GM18502 (cell line): Measurements from ENCODE around the gene STIMATE.

Source experiments
- ATAC-seq: cut with Tn5 transposase; IDR thresholded peaks from one replicate; pipeline ENCODE4 v1.9.1; 2021; ENCODE audit warnings: mild to moderate bottlenecking; ENCODE audit not compliant: unreplicated experiment, poor library complexity

STIMATE gene

DNA sequence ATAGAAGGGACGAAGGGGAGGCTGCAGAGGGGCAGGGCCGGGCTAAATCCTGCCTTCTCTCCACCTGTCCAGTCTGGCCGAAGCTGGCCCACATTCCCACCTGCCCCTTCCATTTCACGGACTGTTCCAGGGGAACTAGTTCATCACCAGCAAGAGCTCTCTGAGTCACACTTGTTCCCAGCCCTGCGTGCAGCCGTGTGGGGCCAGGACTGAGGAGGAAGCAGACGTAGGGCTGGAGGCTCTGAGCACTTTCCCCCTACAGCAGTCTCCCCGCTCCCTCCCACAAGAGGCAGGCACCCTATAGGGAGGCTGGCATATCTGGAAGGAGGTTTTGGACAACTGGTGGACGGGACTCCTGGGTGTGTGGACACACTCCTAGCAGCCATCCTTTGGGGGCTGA, 69.9 kb downstream of the STIMATE start:
- ATAC-seq = no peak

DNA sequence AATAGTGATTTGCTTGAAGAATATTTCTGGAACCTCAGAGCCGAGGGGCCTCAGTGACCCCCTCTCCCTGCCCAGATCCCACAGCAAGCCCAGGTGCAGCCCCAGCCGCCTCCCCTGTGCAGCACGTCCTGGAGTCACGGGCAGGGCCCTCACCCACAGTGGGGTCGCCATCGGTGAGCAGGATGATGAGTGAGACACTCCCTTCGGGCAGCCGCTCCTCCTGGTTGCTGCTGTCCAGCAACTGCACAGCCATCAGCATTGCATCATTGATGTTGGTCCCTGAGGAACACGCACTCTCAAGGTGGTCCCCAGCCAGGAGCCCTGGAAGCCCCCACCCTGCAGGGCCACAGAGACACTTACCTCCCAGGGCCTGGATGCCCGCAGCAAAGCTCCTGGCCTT, 73.3 kb downstream of the STIMATE start:
- ATAC-seq = no peak

DNA sequence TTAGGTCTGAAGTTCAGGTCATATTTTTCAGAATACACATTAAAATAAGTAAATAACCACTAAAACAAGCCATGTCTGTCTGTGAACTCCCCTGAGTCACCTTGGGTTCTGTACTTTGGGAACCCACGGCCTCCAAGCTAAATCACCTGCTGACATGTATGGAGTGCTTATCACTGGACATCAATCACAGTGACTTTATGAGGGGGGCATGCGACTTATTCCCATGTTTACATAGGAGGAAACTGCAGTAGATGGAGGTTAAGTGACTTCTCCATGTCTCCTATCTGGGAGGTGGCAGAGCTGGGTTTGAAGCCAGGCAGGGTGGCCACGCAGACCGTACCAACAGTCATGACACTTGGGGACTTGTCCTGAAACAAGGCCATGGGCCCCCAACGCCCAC, 75.0 kb downstream of the STIMATE start:
- ATAC-seq = no peak

DNA sequence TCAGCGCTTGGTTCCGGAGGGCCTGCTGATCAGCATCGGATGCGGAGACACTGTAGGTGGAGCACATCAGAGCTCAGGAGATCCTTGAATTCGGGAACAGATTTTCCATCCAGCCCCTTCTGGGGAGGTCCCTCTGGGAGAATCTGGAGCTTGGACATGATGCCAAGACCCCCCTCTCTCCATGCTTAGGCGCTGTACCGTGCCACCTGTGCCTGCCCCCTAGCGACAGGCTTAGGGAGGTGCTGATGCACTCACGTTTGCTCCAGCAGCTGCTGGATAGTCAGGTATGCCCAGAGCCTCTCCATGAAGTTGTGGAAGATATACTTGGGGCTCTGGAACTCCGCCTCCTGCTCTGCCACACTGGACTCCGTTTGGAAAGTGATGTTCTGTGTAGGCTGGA, 76.6 kb downstream of the STIMATE start:
- ATAC-seq = no peak

DNA sequence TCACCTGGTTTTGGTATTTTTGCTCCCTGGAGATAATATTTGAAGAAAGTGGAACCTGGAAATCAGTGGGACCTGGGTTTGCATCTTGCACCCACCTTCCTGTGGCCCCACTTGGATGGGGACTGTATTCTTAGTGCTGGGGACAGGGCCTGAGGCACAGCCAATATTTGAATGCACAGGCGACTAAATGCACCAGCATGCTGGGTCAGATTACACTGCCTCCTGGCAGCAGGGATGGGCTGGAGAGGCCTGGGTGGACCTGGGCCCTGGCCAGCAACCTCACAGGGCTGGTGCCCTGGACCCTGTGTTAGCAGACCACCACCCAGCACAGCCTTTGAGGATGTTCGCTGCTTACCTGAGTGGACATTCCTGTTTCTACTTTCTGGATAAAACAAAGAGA, 77.4 kb downstream of the STIMATE start:
- ATAC-seq = no peak

DNA sequence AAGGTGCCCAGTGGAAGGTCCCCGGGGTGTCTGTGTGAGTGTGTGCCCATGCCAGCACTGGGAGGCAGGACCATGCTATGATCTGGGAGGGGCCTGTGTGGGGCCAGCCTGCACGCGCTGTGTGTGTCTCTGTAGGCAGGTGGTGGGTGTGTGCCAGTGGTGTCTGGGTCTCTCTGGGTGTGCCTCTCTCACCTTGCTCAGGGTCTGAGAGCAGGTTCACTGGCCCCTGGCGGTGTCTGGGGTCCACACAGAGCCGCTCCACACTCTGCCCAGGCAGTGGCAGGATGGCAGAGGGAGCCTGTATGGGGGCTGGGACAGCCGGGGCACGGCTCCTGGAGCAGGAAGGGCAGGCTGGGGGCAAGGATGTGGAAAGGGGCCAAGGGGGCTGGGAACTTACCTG, 79.5 kb downstream of the STIMATE start:
- ATAC-seq = no peak

DNA sequence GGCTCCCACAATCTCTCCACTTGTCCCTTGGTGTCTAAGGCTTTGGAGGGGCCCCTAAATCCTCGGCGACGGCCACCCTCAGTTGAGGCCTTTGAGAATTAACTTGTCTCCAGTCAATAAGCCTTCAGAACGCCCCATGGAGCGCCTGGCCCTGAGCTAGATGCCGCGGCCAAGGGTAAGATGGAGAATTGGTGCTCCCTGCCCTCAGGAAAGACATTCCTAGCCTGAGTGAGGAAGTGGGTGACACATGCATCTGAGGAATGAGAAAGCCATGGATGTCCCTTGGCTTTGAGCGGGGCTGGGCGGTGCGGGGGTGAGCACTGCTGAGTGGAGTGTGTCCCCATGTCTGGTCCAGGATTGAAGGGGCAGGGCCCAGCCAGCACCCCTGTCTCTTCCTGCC, 80.1 kb downstream of the STIMATE start:
- no peak for ATAC-seq

DNA sequence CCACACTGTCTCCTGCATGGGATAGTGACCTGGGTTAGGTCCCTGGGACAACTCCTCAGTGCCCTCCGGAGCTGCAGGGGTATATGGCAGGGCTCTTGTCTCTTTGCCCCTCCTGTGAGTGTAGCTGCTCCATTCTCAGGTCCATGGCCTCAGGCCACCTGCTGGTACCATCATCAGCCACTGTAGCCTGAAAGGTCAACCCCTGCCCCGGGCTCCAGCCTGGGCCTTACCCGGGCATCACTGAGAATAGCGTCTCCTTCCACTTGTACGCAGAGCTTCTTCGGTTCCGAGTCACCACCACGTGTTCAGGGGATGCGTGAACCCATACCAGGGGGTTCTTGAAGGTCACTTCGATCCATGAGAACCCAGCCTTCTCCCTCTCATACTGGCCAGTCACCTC, 80.7 kb downstream of the STIMATE start:
- no peak for ATAC-seq

DNA sequence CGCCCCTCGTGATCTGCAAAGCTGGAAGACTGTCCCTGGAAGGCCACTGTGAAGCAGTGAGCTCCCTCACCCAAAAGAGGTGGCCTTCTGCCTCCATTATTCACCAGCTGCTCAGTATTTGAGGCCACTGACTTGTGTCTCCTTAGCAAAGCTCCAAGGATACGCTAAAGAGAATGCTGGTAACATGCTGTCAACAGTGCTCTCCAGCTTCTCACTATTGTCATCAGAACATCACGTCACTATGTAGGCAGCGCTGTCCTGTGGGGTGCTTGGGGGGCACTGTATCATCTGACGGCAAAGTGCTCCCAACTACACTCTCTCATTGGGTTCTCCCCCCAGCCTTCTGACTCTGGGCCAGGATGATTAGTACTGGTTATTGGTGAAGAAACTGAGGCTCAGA, 81.1 kb downstream of the STIMATE start:
- no peak for ATAC-seq

DNA sequence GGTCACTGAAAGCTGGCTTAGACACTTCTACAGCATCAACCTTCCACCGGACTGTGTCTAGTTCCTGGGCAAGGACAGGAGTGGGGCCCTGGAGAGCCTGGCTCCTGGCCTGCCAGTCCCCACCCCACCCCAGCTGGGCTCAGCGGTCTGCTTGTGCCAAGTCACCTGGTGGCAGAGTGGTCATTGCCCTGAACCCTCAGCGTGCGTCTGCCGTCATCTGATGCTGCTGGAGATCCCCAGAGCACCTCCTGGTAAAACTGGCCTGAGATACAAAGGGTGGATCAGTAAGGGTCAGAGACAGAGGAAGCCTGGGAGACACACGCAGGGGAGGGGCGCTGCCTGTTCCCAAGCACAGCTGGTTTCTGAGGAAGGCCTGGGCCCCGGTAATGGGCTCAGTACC, 83.5 kb downstream of the STIMATE start:
- ATAC-seq = no peak

DNA sequence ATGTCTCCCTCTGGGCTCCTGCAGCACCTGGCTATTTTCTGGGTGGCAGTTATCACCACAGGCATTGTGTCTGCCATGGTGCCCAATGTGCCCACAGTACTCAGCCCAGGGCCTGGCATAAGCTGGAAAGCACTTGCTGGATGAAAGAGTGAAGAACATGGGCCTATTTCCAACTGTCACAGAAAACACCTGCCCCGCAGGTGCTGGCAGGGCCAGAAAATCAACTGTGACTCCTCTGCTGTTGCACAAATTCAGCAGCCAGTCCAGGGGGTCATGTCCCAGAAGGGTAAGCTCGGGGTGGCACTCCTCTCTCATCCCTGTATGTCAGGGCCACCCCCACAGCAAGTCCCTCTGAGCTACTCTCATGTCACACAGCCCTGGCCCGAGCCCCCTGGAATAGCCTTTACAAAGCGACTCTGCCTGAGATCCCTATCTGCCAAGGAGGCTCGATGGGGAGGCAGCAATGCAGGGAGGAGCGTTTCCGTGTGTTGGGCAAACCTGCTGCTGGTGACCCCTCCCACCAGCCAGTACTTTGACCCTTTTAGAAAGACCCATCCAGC, 85.8 kb downstream of the STIMATE start:
- ATAC-seq = no peak

DNA sequence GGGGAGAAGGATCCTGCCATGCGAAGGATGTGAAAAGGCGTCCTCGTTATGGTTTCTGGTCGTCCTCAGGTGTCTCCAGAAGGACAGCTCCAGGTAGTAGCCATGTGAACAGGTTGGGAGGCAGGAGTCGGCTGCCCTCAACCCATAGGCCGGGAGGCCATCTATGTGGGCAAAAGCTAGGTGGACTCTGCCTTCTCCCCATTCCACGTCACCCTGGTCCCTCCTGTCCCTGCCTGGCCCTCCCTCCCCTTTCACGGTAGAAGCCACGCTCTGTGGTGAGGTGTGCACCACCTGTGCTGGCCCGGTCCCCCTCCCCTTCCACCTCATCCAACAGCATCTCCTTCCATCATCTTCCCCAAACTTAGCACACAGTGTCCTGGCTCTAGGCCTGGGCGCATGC, 86.4 kb downstream of the STIMATE start:
- no peak for ATAC-seq

DNA sequence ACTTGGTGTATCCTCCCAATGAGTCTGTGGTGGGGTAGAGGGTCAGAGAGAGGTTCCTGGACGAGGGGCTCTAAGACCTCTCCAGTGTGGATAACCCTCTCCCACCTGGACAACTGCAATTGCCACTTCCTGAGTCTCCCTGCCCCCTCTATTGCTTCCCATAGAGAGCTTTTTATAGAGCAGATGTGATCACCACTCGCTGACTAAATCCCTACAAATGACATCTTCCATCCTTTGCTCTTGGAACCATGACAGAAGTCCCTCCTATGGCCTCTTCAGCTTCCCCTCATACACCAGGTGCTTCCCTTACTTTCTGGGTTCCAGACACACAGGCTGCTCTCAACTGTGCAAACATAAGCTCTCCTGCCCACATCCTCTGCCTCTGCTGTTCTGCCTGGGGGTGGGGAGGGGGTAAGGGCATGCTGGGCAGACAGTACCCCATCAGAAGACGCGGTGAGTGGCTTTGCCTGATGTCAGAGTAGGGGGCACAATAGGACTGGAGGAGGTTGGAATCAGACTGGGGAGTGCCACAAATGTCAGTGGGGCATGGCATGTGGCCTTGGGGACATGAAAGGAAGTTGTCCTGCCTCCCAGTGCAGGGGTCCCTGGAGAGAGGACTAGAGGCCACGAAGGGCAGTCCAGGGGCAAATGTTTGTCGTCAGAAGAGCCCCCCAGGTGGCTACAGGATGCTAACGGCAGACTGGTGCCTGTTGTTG, 87.5 kb downstream of the STIMATE start:
- ATAC-seq = no peak

DNA sequence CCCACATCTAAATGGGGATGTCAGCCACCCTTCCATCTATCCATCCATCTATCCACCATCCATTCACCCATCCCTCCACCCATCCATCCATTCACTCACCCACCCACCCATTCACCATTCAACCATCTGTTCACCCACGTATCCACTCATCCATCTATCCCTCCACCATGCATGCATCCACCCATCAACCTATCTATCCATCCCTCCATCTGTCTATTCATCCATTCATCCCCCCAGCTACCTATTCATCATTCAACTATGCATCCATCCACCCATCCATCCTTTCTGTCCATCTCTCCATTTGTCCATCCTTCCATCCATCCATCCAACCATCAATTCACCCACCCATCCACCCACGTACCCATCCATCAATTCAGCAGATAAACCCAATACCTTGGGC, 88.2 kb downstream of the STIMATE start:
- no peak for ATAC-seq

DNA sequence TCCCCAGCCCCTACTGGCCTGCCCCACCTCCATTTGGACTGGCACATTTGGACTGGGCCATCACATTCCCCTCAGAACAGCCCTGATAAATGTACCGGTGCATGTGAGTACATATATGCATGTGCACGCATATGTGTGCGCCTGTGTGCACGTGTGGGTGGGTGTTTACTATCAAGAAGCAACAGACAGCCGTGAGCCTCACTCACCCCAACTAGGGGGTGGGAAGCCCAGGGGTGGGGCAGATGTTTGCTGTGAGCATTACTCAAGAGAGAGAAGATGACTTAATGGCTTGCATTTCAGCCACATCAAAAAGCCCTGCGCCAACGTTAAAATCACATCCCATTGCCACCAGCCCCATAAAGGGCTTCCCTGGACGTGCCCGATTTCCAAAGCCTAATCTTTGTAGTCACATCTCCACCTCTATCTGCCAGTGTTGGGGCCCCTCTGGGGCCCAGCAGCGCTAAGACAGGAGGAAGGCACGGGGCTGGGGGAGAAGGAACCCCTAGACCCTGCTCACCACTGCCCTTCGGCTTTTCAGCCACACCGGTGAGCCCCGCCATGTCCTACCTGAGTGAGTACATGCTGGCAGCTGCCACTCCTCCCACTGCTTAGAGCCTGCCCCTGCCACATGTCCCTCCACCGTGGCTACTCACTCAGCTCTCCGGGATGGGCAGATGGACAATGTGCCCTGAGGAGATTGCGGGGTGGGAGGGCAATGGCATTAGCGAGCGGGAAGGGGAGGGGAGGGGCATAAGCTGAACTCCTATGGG, 91.9 kb downstream of the STIMATE start:
- ATAC-seq = no peak

DNA sequence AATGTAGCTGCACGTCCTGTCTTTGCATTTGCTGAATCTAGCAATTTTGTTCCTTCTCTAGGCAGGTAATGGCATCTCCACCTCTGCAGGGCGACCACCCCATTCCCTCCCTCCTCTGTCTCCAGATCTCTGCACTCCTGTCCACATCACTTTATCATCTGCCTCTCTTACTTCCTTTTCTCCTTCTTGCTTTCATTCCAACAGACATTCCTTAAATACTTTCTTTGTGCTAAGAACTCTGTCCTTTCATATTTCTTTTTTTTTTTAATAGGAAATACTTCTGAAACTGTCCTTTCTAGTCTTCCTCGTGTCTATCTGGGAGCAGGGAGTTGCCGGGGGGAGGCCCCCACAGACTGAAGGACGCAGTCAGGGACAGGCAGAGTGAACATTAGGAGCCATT, 95.5 kb downstream of the STIMATE start:
- no peak for ATAC-seq

DNA sequence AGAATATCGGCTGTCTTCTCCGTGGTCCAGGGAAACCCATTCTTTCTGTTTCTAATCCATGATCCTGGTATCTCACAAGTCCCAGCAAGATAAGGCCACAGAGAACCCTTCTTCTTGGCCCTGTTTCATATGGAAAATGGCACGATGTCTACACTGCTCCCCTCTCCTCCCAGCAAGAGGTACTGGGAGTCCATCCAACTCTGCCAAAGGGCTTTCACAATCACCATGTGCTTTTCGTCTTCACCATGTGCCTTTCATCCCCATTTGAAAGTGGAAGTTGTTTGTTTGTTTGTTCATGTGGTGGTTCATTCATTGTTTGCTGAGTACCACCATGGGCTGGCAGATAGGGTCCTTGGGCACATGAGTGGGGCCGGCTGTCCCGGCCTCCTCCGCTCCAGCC, 97.3 kb downstream of the STIMATE start:
- ATAC-seq = no peak

DNA sequence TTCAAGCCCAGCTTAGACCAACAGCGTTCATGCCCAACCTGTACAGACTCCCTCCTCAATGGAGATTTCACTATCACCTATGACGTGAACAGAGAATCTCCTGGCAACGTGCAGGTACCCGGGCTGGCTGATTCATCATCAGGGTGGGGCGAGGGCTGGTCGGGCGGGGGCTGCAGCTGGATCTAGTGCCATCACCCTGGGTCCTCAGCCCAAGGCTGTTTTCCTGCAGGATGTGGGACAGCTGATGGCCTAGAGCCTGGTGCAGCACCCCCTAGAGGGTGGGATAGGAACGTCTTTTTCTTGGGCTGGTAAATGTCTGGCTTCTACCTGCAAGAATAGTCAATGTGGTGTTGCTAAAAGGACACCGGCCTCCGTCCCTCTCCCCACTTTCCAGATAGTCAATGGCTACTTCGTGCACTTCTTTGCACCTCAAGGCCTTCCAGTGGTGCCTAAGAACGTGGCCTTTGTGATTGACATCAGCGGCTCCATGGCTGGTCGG, 98.3 kb downstream of the STIMATE start:
- no peak for ATAC-seq

DNA sequence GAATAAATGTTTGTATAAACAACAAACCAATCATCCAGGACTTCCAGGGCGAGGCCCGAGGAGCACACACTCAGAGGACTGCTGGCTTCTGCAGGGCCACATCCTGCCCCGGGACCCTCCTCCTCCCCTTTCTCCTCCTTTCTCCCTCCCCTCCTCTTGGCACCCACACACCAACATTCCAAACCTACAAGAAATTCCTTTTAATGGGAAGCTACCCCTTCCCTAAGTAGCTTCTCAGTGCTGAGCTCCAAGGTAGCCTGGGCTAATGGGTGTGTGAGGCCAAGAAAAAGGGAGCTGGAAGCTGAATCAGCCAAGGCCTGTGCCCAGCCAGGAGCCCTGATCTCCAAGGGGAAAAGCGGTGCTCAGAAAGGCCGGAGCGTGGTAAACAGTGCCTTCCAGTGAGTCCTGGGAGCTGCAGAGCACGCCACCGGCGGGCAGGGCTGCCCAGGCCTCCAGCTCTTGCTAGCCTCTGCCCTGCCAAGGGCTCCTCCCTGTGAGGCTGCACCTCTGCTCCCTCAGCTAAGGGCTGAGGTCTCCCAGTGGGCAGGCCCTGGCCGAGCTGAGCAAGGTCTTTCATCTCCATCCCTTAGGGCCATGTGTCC, 98.9 kb downstream of the STIMATE start:
- ATAC-seq = no peak

DNA sequence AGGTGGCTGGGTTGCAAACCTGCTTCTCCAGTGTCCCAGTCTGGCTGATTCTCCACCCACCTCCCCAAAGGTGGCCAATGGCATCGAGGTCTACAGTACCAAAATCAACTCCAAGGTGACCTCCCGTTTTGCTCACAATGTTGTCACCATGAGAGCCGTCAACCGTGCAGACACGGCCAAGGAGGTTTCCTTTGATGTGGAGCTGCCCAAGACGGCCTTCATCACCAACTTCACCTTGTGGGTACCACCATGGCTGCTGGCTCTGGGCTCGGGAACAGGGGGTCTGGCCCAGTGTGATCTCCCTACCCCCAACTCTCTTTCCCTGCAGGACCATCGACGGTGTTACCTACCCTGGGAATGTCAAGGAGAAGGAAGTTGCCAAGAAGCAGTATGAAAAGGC, 100.9 kb downstream of the STIMATE start:
- ATAC-seq = no peak

DNA sequence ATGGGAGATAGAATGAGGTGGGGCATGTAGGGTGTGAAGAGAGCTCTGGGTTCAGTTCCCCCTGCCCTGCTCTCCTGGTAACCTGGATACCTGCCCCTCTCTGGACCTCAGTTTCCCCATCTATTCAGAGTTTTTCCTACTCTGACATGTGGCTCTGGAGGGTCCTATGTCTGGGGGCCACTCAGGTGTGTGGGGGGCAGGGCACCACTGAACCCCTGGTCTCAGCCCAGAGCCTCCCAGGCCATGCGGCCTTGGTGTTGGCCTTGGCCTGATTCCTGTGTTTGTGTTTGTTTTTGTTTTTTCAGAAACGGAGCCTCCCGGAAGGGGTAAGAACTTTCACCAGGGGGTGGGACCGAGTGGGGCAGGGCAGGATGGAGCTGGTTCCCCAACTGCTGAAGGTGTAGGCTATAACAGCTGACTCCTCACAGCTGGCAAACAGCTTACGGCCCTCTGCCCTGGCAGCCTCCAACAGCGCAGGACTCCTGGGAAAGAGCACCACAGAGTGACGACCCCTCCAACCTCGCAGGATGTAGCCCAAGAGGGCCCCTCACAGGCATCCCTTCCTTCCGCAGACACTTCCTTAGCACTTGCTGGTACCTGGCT, 101.9 kb downstream of the STIMATE start:
- ATAC-seq = no peak
